NT2/D1 (cell line): ENCODE measurements around the gene ADAM8.

ENCODE experiments used
- YY1 ChIP-seq: IDR thresholded peaks from 2 replicates; pipeline ENCODE4 v1.6.1; 2011; ENCODE audit not compliant: insufficient read length, insufficient read depth
- ZNF274 ChIP-seq: IDR thresholded peaks from 2 replicates; pipeline ENCODE4 v1.6.1; 2011; ENCODE audit warnings: mild to moderate bottlenecking, low read depth, low read length

- TF ChIP-seq YY1 (no peak), ZNF274 (no peak)
Observed at GRCh38 chr10:133221331-133221730, 55.3 kb downstream of the ADAM8 start.
